HepG2 (cell line): ENCODE measurements around the gene TMEM209. TPM values are rescaled to one million over a fixed set of nuclear protein-coding genes. Genes with fewer than 3 reads are reported as not detected.

Source experiments
- ATAC-seq: fragments of 200-7000 bp; cut with Tn5 transposase; 3 replicates; pipeline ENCODE4 v1.9.1; 2020; ENCODE audit warnings: mild to moderate bottlenecking, moderate library complexity
- BruUV-seq: library from RNA; stranded (reverse); fragments of 400-500 nt; replicated peaks from 2 replicates; lab custom pipeline; 2021; lab: Mats Ljungman, UMichigan
- CTCF ChIA-PET: fragments of 300-600 bp; formaldehyde crosslinking; extraction: SDS; loops from one replicate; lab custom pipeline; 2021; ENCODE audit warnings: low total read pairs, inconsistent platforms, low intra/inter-chr PET ratio; lab: Yijun Ruan, JAX
- POLR2A ChIA-PET: fragments of 350-600 bp; sonication (Branson Sonifier 250); formaldehyde crosslinking; loops from one replicate; lab custom pipeline; 2020; ENCODE audit warnings: antibody characterized with exemption, inconsistent platforms; lab: Yijun Ruan, JAX
- DNase-seq: peaks from one replicate; pipeline ENCODE4 v3.0.0-alpha.2; 2015; ENCODE audit warnings: low spot score
- FAIRE-seq: peaks from 3 replicates; lab custom pipeline; 2011; peaks lifted over from hg19 to GRCh38; lab: Jason Lieb, UNC
- H2AFZ ChIP-seq: one replicate; pipeline ENCODE4 v1.6.1; 2011; ENCODE audit warnings: low read length, inconsistent platforms
- H3K27ac ChIP-seq: fragments of 300-600 bp; 3 replicates; pipeline ENCODE4 v1.8.0; 2011; ENCODE audit warnings: mixed run types, mild to moderate bottlenecking, mixed read lengths, low read length, inconsistent platforms; ENCODE audit not compliant: insufficient read depth; ENCODE audit errors: extremely low read length
- H3K27me3 ChIP-seq, 2 experiments: fragments of 200-600 bp in 1 of 2; 2 replicates in 1 of 2; 3 replicates in 1 of 2; pipeline versions ENCODE4 v1.6.0 to v1.8.0; 2011; ENCODE audit warnings: low read length in 2 of 2, mild to moderate bottlenecking in 2 of 2, moderate library complexity in 2 of 2, inconsistent platforms in 1 of 2; ENCODE audit not compliant: insufficient read depth in 2 of 2, control insufficient read depth in 1 of 2
- H3K36me3 ChIP-seq, 2 experiments: fragments of 200-600 bp in 1 of 2; replicated peaks in 1 of 2; 2 replicates in 1 of 2; 3 replicates in 1 of 2; pipeline versions ENCODE4 v1.5.1 to v1.8.0; 2011; ENCODE audit warnings: low read length in 2 of 2, inconsistent platforms in 1 of 2; ENCODE audit not compliant: insufficient read depth in 2 of 2, control insufficient read depth in 1 of 2
- H3K4me1 ChIP-seq: 2 replicates; pipeline ENCODE4 v1.5.1; 2012; ENCODE audit warnings: low read length, inconsistent platforms; ENCODE audit not compliant: insufficient read depth
- H3K4me2 ChIP-seq: 2 replicates; pipeline ENCODE4 v1.6.0; 2011; ENCODE audit warnings: low read depth, low read length, inconsistent platforms
- H3K4me3 ChIP-seq, 3 experiments: fragments of 200-600 bp in 1 of 3; sonication (generic), shearing (Covaris generic) in 1 of 3; replicated peaks in 1 of 3; 2 replicates each; pipeline ENCODE4 v1.5.1; 2011 to 2016; ENCODE audit warnings: low read length in 3 of 3, inconsistent platforms in 2 of 3, low read depth in 2 of 3, mild to moderate bottlenecking in 2 of 3, control low read depth in 1 of 3, mixed read lengths in 1 of 3; ENCODE audit not compliant: insufficient read depth in 1 of 3
- H3K79me2 ChIP-seq: one replicate; pipeline ENCODE4 v1.6.1; 2011; ENCODE audit warnings: low read length, inconsistent platforms; ENCODE audit not compliant: insufficient read depth
- H3K9ac ChIP-seq: 2 replicates; pipeline ENCODE4 v1.6.0; 2011; ENCODE audit warnings: mild to moderate bottlenecking, low read depth, low read length, inconsistent platforms; ENCODE audit not compliant: insufficient read depth
- H3K9me3 ChIP-seq: 2 replicates; pipeline ENCODE4 v1.5.1; 2012; ENCODE audit warnings: mild to moderate bottlenecking, low read length
- H4K20me1 ChIP-seq: 2 replicates; pipeline ENCODE4 v1.6.0; 2011; ENCODE audit warnings: inconsistent platforms, mild to moderate bottlenecking, low read length, moderate library complexity; ENCODE audit not compliant: insufficient read depth
- CC2D1A ChIP-seq: sonication (generic); formaldehyde crosslinking; IDR thresholded peaks from 2 replicates; pipeline ENCODE4 v1.8.1; 2023; ENCODE audit warnings: mild to moderate bottlenecking, missing genetic modification reagents
- E2F2 ChIP-seq: sonication (generic); formaldehyde crosslinking; IDR thresholded peaks from 2 replicates; pipeline ENCODE4 v1.4.0; 2020; ENCODE audit warnings: missing genetic modification reagents, borderline replicate concordance
- FOXP4 ChIP-seq: sonication (generic); formaldehyde crosslinking; IDR thresholded peaks from 2 replicates; pipeline ENCODE4 v1.4.0; 2020; ENCODE audit warnings: missing genetic modification reagents
- HDAC6 ChIP-seq: fragments of 200-600 bp; sonication (generic); IDR thresholded peaks from 2 replicates; pipeline ENCODE4 v1.7.0; 2017; ENCODE audit warnings: mild to moderate bottlenecking, antibody characterized with exemption, low read length, low read depth
- HNF4G ChIP-seq, 2 experiments: sonication (generic) in 1 of 2; formaldehyde crosslinking in 1 of 2; IDR thresholded peaks; 2 replicates each; pipeline versions ENCODE4 v1.4.0 to v1.6.1; 2011 to 2020; ENCODE audit warnings: borderline replicate concordance in 2 of 2, low read depth in 2 of 2, mild to moderate bottlenecking in 2 of 2, low read length in 1 of 2, missing genetic modification reagents in 1 of 2, moderate library complexity in 1 of 2
- HNRNPLL ChIP-seq: fragments of 200-400 bp; formaldehyde crosslinking; IDR thresholded peaks from 2 replicates; pipeline ENCODE4 v1.6.1; 2017; ENCODE audit warnings: mild to moderate bottlenecking, low read depth, low read length; ENCODE audit not compliant: poor library complexity, severe bottlenecking
- RORA ChIP-seq: sonication (generic); formaldehyde crosslinking; IDR thresholded peaks from 2 replicates; pipeline ENCODE4 v1.5.0; 2020; ENCODE audit warnings: mild to moderate bottlenecking, missing genetic modification reagents, moderate library complexity
- SMYD3 ChIP-seq: sonication (generic); formaldehyde crosslinking; IDR thresholded peaks from 2 replicates; pipeline ENCODE4 v1.8.1; 2023; ENCODE audit warnings: mild to moderate bottlenecking, missing genetic modification reagents
- TAF1 ChIP-seq: sonication (generic); formaldehyde crosslinking; IDR thresholded peaks from 2 replicates; pipeline ENCODE4 v1.4.0; 2020; ENCODE audit warnings: missing genetic modification reagents
- ZNF207 ChIP-seq: fragments of 450-650 bp; IDR thresholded peaks from 2 replicates; pipeline ENCODE4 v1.6.1; 2016; ENCODE audit warnings: antibody characterized with exemption, borderline replicate concordance
- ZNF225 ChIP-seq: sonication (generic); formaldehyde crosslinking; IDR thresholded peaks from 2 replicates; pipeline ENCODE4 v1.4.0; 2020; ENCODE audit warnings: mild to moderate bottlenecking, missing genetic modification reagents
- ZNF451 ChIP-seq: sonication (generic); formaldehyde crosslinking; IDR thresholded peaks from 2 replicates; pipeline ENCODE4 v1.5.0; 2020; ENCODE audit warnings: mild to moderate bottlenecking, missing genetic modification reagents
- ZNF468 ChIP-seq: sonication (generic); formaldehyde crosslinking; IDR thresholded peaks from 2 replicates; pipeline ENCODE4 v1.8.0; 2022; ENCODE audit warnings: mild to moderate bottlenecking, moderate library complexity, missing genetic modification reagents
- ZNF614 ChIP-seq: IDR thresholded peaks from 2 replicates; pipeline ENCODE4 v1.6.1; 2018; ENCODE audit warnings: missing biosample characterization, missing genetic modification reagents, inconsistent platforms, borderline replicate concordance
- ZNF652 ChIP-seq: IDR thresholded peaks from 2 replicates; pipeline ENCODE4 v1.6.1; 2016; ENCODE audit warnings: low read depth, borderline replicate concordance
- ZNF746 ChIP-seq: sonication (generic); formaldehyde crosslinking; IDR thresholded peaks from 2 replicates; pipeline ENCODE4 v1.8.0; 2022; ENCODE audit warnings: mild to moderate bottlenecking, missing genetic modification reagents
- ZNF790 ChIP-seq: sonication (generic); formaldehyde crosslinking; IDR thresholded peaks from 2 replicates; pipeline ENCODE4 v1.8.0; 2022; ENCODE audit warnings: missing genetic modification reagents, mild to moderate bottlenecking, borderline replicate concordance
- WGBS: methylation state at CpG from one replicate; pipeline ENCODE4 v1.1.6; 2017; ENCODE audit warnings: low lambda C conversion rate; 5-methylcytosine and 5-hydroxymethylcytosine counted together
- in situ Hi-C: cut with HindIII; loops from 2 replicates; pipeline ENCODE4 v1.10.0; 2017; ENCODE audit warnings: low pct_unique_long_range_greater_than_20kb; ENCODE audit not compliant: extremely low pct_ligation_motif_present
- intact Hi-C: fragments of 100-400 bp; cut with micrococcal nuclease; formaldehyde crosslinking; loops from one replicate; pipeline ENCODE4 v1.10.0; 2022; ENCODE audit not compliant: unreplicated experiment
- polyA plus RNA-seq, 8 experiments: library from polyadenylated mRNA; depleted of rRNA in 3 of 8; stranded (reverse) in 7 of 8; unstranded in 1 of 8; fragments of >200 nt; fragmentation: Illumina TruSeq in 4 of 8; extraction: Trizol in 4 of 8; gene quantifications; 2 replicates each; pipeline versions ENCODE4 v1.2.1 to v1.2.3, GENCODE V29; 2011 to 2016; ENCODE audit warnings: low read depth in 4 of 8, missing spikeins in 1 of 8, mixed read lengths in 1 of 8; ENCODE audit not compliant: insufficient read depth in 1 of 8
- total RNA-seq, 5 experiments: library from RNA; depleted of rRNA; stranded (reverse); fragments of >200 nt; fragmentation: Illumina TruSeq; extraction: Trizol; gene quantifications; 2 replicates each; pipeline ENCODE4 v1.2.3, GENCODE V29; 2016; ENCODE audit warnings: low read depth in 1 of 5

The TMEM209 gene
- total and polyA plus RNA-seq, 2 of the 13 experiments (the other 11 are each of a cell fraction or from before 2014, with no cell fraction given) = 14.5 to 15.6 TPM

GRCh38 chr7:130224210-130224609 lies 19.0 kb upstream of the TMEM209 start:
- H3K79me2 ChIP-seq = no peaks in the 10 kb centered on the region
- H2AFZ ChIP-seq = no peak overlapping the region
- intact Hi-C loops (no loop called here), in situ Hi-C loops (no loop called here)
- 64% methylated on average over 5 of the region's 5 CpGs for WGBS
- DNase-seq (no peak), FAIRE-seq (no peak), ATAC-seq (no peak)
- no peak overlapping the region for H3K4me2 ChIP-seq
- H3K4me3 ChIP-seq = no peak overlapping the region
- peaks cover 42% of the 10 kb centered on the region for H3K4me1 ChIP-seq
- no peak for TF ChIP-seq HNF4G (IDR thresholded peaks at IDR 0.05; ENCODE audit: borderline replicate concordance, low read depth, low read length)
- no peak for TF ChIP-seq HNF4G (CRISPR knock-in tag; IDR thresholded peaks at IDR 0.05; ENCODE audit: borderline replicate concordance, low read depth)
- TF ChIP-seq SMYD3 (CRISPR knock-in tag) = no peak
- no peak for TF ChIP-seq ZNF614 (CRISPR knock-in tag)
- TF ChIP-seq FOXP4 = no peak
- TF ChIP-seq E2F2 (CRISPR knock-in tag) = no peak
- TF ChIP-seq ZNF652 = no peak
- TF ChIP-seq ZNF468 (CRISPR knock-in tag) = no peak
- no peak for TF ChIP-seq RORA (CRISPR knock-in tag)
- TF ChIP-seq ZNF225 (CRISPR knock-in tag) = no peak
- no peak for TF ChIP-seq TAF1
- no peak for TF ChIP-seq ZNF790 (CRISPR knock-in tag)
- no peak for TF ChIP-seq HNRNPLL
- TF ChIP-seq CC2D1A (CRISPR knock-in tag) = no peak
- no peak for TF ChIP-seq ZNF451 (CRISPR knock-in tag)
- no peak for TF ChIP-seq HDAC6
- TF ChIP-seq ZNF746 (CRISPR knock-in tag) = no peak
- TF ChIP-seq ZNF207 = no peak
- no peaks in the 10 kb centered on the region for H4K20me1 ChIP-seq
- no peak overlapping the region for H3K9ac ChIP-seq
- H3K27me3 ChIP-seq = no peaks in the 10 kb centered on the region
- ChIA-PET POLR2A (no interaction called here), CTCF (no interaction called here)
- no peaks in the 10 kb centered on the region for H3K36me3 ChIP-seq
- H3K27ac ChIP-seq = no peak overlapping the region
- H3K9me3 ChIP-seq = 0 out of 2 replicates have a peak, but pooled peaks cover 10% of the 10 kb centered on the region
- BruUV-seq = no TSS peak
